ENCODE results near the gene OPTN.

- TF ChIP-seq CTCF (conservative IDR thresholded peaks at IDR 0.05; ENCODE audit: low read depth, low read length) = no peak
- TF ChIP-seq EZH2 (IDR thresholded peaks at IDR 0.05; ENCODE audit: borderline replicate concordance, low read depth, low read length, poor library complexity, severe bottlenecking) = no peak
Observed at GRCh38 chr10:13106387-13107045, 6.6 kb downstream of the OPTN start.

All from A673 (cell line).